HFFc6 (cell line): ENCODE results near the gene HYDIN. TPM values are rescaled to one million over a fixed set of nuclear protein-coding genes. Genes with fewer than 3 reads are reported as not detected.
"Not testable (repeated sequence)": the region's sequence is repeated elsewhere in the genome, so short reads cannot be mapped to it uniquely, and the experiment has no call there.

Experiments used
- DNase-seq: peaks from one replicate; pipeline ENCODE4 v3.0.0-alpha.2; 2018
- H3K27ac Mint-ChIP-seq: 2 replicates; pipeline ENCODE4 v1.8.0; 2020; ENCODE audit warnings: mild to moderate bottlenecking, mixed read lengths
- H3K27me3 Mint-ChIP-seq: 2 replicates; pipeline ENCODE4 v1.8.0; 2021; ENCODE audit warnings: mild to moderate bottlenecking, moderate library complexity, mixed read lengths; ENCODE audit not compliant: insufficient read depth
- H3K36me3 Mint-ChIP-seq: 2 replicates; pipeline ENCODE4 v1.8.0; 2021; ENCODE audit warnings: low read depth, mixed read lengths
- H3K4me1 Mint-ChIP-seq: 2 replicates; pipeline ENCODE4 v1.8.0; 2020; ENCODE audit warnings: low read depth, mixed read lengths
- H3K4me3 Mint-ChIP-seq: 2 replicates; pipeline ENCODE4 v1.8.0; 2020; ENCODE audit warnings: mild to moderate bottlenecking, moderate library complexity, mixed read lengths
- H3K9me3 Mint-ChIP-seq: 2 replicates; pipeline ENCODE4 v1.8.0; 2020; ENCODE audit warnings: mild to moderate bottlenecking, mixed read lengths
- total RNA-seq, 6 experiments: library from RNA; stranded (reverse); fragmentation: NEBNext Ultra II Directional; extraction: Animal tissue kit (Norgen Biotek cat#: 25700); gene quantifications; 2 replicates in 1 of 6; 3 replicates in 5 of 6; pipeline ENCODE4 v1.2.3, GENCODE V29; 2021
- TF ChIP-seq, protein P1 (sequence below): fragments of 200-600 bp; sonication (generic); IDR thresholded peaks from 2 replicates; pipeline ENCODE4 v1.5.0; 2021; ENCODE audit warnings: antibody characterized with exemption, mild to moderate bottlenecking

Gene HYDIN
- total RNA-seq, 6 experiments from 2014 or later: 0.05 TPM; not detected in 5

DNA sequence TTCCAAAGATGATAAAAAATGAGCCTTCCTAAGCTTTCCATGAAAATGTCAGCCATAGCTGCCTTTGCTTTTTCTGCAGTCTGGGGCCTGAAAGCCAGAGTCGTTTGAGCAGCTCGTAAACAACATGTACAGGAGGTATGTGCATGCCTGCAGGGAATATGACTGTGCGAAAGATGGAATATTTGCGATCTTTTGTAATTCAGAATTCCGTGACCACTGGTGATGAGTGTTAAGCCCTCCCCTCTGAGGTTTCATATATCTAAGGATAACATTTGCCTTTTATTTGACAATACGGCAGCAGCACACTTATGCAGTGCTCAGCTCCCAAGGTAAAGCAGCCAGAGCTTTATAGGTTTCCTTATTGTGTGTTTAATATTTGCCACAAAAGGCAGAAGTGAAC, 192.5 kb downstream of the HYDIN start:
- not testable (repeated sequence) for H3K4me1 Mint-ChIP-seq, H3K4me3 Mint-ChIP-seq, H3K27me3 Mint-ChIP-seq, H3K36me3 Mint-ChIP-seq, H3K9me3 Mint-ChIP-seq, H3K27ac Mint-ChIP-seq
- DNase-seq: peak; percentile 74

GRCh38 chr16:71028032-71028727, 202.3 kb downstream of the HYDIN start:
- not testable (repeated sequence) for H3K9me3 Mint-ChIP-seq, H3K4me3 Mint-ChIP-seq, H3K27ac Mint-ChIP-seq, H3K27me3 Mint-ChIP-seq, DNase-seq, H3K36me3 Mint-ChIP-seq, H3K4me1 Mint-ChIP-seq

DNA sequence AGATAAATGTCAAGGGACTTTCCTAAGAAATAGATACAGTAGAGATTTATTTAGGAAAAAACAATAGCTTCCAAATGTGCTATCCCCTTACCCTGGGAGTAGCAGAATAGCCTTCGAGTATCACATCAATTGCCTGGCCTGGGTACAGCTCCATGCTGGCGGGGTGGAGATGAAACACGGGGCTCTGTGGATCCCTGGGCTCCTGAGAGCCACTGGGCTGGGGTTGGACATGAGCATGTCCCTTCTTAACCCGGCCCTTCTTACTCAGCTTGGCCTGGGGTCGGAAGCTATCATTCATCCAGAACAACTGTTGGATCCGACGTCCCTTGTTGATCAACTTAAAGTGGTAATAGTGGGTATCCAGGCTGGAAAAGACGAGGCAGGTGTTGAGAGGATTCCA, 203.0 kb downstream of the HYDIN start:
- H3K36me3 Mint-ChIP-seq, H3K27ac Mint-ChIP-seq, H3K4me3 Mint-ChIP-seq, H3K27me3 Mint-ChIP-seq, H3K4me1 Mint-ChIP-seq, DNase-seq, H3K9me3 Mint-ChIP-seq: not testable (repeated sequence)

DNA sequence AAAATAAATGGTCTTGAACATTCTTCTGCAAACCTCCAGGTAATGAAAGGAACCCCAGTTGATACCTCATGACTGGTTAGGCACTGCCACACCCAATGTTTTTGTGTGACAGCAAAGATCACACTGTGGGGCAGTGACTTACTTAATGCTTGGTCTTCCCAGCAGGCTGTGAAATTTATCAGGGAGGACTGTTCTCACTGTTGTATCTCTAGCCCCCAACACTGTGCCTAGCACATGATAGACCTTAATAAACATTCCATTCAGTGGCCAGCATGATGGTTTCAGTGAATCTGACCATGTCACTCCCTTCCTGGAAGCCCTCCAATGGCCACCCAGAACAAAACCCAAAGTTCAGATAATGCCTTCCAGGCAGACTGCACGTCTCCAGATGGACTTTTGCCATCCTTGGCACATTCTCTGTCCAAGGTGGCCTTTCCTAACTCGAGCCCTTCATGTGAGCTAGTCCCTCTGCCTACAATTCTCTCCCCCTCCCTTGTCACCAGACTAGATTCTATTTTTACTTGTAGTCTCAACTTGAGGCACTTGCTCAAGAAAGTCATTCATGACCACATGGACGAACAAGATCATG, 206.6 kb downstream of the HYDIN start:
- H3K27ac Mint-ChIP-seq, H3K36me3 Mint-ChIP-seq, H3K4me1 Mint-ChIP-seq, H3K9me3 Mint-ChIP-seq, DNase-seq, H3K27me3 Mint-ChIP-seq, H3K4me3 Mint-ChIP-seq: not testable (repeated sequence)

DNA sequence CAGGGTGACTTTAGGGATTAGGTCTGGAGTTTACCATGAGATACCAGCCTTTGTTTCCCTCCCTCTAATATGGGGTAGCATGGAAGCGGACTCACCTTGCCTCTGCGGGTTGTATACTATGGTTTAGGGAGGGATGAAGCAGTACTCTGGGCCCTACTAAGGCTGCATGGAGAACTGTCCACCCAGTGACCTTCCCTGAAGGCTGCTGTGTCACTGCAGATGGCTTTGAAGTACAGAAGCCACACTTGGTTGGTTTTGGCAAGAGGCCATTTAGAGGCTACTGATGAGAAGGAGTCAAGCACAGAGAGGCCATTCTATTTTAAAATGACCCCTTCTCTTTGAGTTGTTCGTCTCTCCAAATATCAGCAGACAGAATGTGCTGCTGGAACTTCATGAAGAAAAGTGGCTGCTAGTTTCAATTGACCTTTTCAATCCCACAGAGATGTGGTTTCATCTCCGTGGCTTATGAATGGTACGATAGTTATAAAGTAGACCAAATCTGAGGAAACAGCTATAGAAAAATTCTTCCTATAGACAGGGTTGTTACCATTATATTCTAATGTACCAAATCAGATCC, 208.5 kb downstream of the HYDIN start:
- H3K9me3 Mint-ChIP-seq, H3K36me3 Mint-ChIP-seq, DNase-seq, H3K27me3 Mint-ChIP-seq, H3K4me3 Mint-ChIP-seq, H3K4me1 Mint-ChIP-seq, H3K27ac Mint-ChIP-seq: not testable (repeated sequence)

DNA sequence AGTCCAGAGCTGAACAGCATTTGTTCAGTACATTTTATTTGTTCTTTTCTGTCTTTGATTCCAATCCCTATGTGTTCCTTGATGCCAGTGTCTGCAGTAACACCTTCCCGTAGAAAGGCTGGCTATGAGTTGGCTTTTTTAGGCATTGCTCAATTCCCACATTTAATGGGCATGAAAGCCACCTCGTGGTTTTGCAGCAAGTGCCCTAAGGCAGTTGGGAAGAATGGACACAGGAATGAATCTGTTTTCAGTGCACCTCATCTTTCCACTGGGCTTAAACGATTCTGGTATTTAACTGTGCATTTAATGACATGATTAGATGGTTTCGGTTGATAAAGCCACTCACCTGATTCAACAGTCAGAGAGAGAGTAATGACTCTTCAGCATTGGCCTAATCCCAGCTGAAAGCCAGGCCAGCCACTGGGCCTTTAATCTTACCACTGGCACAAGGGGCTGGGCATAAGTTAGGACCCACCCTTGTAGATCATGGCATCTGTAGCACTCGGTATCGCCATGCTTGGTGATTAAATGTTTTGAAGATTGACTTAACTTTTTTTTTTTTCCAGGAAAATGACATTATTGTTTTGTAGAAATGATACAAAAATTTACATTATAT, 211.3 kb downstream of the HYDIN start:
- not testable (repeated sequence) for H3K36me3 Mint-ChIP-seq, H3K27me3 Mint-ChIP-seq, H3K27ac Mint-ChIP-seq, H3K4me3 Mint-ChIP-seq, H3K4me1 Mint-ChIP-seq, H3K9me3 Mint-ChIP-seq
- peak; percentile 35 for DNase-seq

GRCh38 chr16:71015419-71015818, 215.1 kb downstream of the HYDIN start:
- not testable (repeated sequence) for H3K27ac Mint-ChIP-seq, H3K4me3 Mint-ChIP-seq, H3K36me3 Mint-ChIP-seq, H3K4me1 Mint-ChIP-seq, H3K27me3 Mint-ChIP-seq, H3K9me3 Mint-ChIP-seq, DNase-seq

DNA sequence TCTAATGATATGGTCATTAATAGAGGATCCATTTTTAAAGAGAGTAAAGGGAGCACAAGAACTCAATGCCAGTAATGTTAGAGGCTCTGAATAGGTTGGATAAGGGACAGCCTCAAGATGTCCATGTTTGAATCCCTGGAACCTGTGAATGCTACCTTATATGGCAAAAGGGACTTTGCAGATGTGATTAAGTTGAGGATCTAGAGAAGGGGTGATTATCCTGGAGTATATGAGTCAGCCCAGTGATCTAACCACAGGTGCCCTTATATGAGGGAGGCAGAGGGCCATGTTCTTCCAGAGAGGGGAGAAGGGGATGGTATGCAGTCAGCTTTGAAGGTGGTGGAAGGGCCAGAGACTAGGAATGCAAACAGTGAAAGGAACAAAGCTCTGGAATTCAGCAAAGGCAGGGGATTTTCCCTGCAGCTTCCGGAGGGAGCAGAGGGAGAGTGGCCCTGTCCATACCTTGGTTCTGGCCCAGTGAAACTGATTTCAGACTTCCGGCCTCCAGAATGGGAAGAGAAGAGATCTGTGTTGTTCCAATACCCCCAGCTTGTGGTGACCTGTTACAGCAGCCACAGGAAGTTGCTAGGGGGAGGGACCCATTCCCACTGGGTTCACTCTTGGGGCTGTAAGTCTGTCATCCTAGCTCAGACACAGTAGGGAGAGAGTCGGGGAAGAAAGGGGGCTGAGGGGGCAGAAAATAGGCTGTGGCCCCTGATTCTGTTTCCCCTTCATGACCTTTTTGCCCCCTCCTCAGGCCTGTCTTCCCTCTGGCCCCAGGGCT, 220.9 kb downstream of the HYDIN start:
- not testable (repeated sequence) for H3K27me3 Mint-ChIP-seq, H3K27ac Mint-ChIP-seq, H3K36me3 Mint-ChIP-seq, H3K4me1 Mint-ChIP-seq, H3K4me3 Mint-ChIP-seq, H3K9me3 Mint-ChIP-seq, DNase-seq

GRCh38 chr16:71006516-71006915, 224.0 kb downstream of the HYDIN start:
- H3K27me3 Mint-ChIP-seq, DNase-seq, H3K4me3 Mint-ChIP-seq, H3K27ac Mint-ChIP-seq, H3K4me1 Mint-ChIP-seq, H3K9me3 Mint-ChIP-seq, H3K36me3 Mint-ChIP-seq: not testable (repeated sequence)

DNA sequence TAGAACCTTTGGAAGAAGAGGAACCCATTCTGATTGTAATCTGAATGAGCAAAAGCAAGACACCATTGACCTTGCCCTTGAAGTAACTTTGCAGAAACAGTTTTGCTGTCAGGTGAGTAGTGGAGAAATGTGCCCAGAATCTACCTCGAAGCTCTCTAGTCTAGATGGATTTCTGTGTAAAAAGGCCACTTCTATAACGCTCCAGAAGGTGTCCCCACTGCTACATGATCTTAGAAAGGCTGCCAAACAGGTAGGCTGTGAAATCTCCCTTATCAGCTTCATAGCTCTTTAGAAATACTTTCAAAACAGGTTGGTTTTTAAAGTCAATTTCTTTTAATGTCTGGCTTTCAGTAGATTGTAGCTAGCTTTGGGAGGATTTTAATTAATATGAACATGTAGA, 230.8 kb downstream of the HYDIN start:
- H3K36me3 Mint-ChIP-seq, H3K9me3 Mint-ChIP-seq, H3K4me3 Mint-ChIP-seq, DNase-seq, H3K27me3 Mint-ChIP-seq, H3K27ac Mint-ChIP-seq, H3K4me1 Mint-ChIP-seq: not testable (repeated sequence)
- TF ChIP-seq, protein P1, sequence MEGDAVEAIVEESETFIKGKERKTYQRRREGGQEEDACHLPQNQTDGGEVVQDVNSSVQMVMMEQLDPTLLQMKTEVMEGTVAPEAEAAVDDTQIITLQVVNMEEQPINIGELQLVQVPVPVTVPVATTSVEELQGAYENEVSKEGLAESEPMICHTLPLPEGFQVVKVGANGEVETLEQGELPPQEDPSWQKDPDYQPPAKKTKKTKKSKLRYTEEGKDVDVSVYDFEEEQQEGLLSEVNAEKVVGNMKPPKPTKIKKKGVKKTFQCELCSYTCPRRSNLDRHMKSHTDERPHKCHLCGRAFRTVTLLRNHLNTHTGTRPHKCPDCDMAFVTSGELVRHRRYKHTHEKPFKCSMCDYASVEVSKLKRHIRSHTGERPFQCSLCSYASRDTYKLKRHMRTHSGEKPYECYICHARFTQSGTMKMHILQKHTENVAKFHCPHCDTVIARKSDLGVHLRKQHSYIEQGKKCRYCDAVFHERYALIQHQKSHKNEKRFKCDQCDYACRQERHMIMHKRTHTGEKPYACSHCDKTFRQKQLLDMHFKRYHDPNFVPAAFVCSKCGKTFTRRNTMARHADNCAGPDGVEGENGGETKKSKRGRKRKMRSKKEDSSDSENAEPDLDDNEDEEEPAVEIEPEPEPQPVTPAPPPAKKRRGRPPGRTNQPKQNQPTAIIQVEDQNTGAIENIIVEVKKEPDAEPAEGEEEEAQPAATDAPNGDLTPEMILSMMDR: peak; percentile 38; the same call in 1 of the 2 replicates

GRCh38 chr16:70995799-70996198, 234.7 kb downstream of the HYDIN start:
- not testable (repeated sequence) for H3K27ac Mint-ChIP-seq

GRCh38 chr16:70992511-70992910, 238.0 kb downstream of the HYDIN start:
- not testable (repeated sequence) for H3K4me3 Mint-ChIP-seq, H3K4me1 Mint-ChIP-seq, H3K27ac Mint-ChIP-seq, H3K27me3 Mint-ChIP-seq, H3K9me3 Mint-ChIP-seq, H3K36me3 Mint-ChIP-seq, DNase-seq

More at GRCh38 chr16:70995799-70996198, 234.7 kb downstream of the HYDIN start:
- H3K9me3 Mint-ChIP-seq, H3K36me3 Mint-ChIP-seq, H3K4me3 Mint-ChIP-seq, H3K4me1 Mint-ChIP-seq, DNase-seq, H3K27me3 Mint-ChIP-seq: not testable (repeated sequence)
